GM23338 (cell line): Measurements from ENCODE around the gene ASB8. TPM values are rescaled to one million over a fixed set of nuclear protein-coding genes. Genes with fewer than 3 reads are reported as not detected.

ENCODE experiments used
- ATAC-seq: fragments of 200-7000 bp; cut with Tn5 transposase; 3 replicates; pipeline ENCODE4 v1.9.1; 2020
- DNase-seq: peaks from one replicate; pipeline ENCODE4 v3.0.0-alpha.2; 2015; ENCODE audit warnings: low spot score
- H2AFZ ChIP-seq: fragments of 200-600 bp; sonication (generic); 2 replicates; pipeline ENCODE4 v1.8.0; 2016; ENCODE audit warnings: antibody characterized with exemption, mild to moderate bottlenecking, moderate library complexity
- H3F3A ChIP-seq: fragments of 200-600 bp; sonication (generic); replicated peaks from 2 replicates; pipeline ENCODE4 v1.8.0; 2017; ENCODE audit warnings: antibody characterized with exemption, mixed run types, low read depth
- H3K27ac ChIP-seq: fragments of 200-600 bp; sonication (generic); 2 replicates; pipeline ENCODE4 v1.6.1; 2016; ENCODE audit warnings: low read depth
- H3K27me3 ChIP-seq: fragments of 200-600 bp; sonication (generic); 2 replicates; pipeline ENCODE4 v1.8.0; 2016; ENCODE audit warnings: mild to moderate bottlenecking, mixed run types, moderate library complexity; ENCODE audit not compliant: insufficient read depth
- H3K36me3 ChIP-seq: fragments of 200-600 bp; sonication (generic); 2 replicates; pipeline ENCODE4 v1.8.0; 2016; ENCODE audit warnings: mild to moderate bottlenecking; ENCODE audit not compliant: insufficient read depth
- H3K4me1 ChIP-seq: fragments of 200-600 bp; sonication (generic); 2 replicates; pipeline ENCODE4 v1.8.0; 2016; ENCODE audit warnings: mild to moderate bottlenecking, moderate library complexity; ENCODE audit not compliant: insufficient read depth
- H3K4me2 ChIP-seq: fragments of 200-600 bp; sonication (generic); 2 replicates; pipeline ENCODE4 v1.7.1; 2017; ENCODE audit warnings: mixed run types
- H3K4me3 ChIP-seq: fragments of 200-600 bp; sonication (generic); 2 replicates; pipeline ENCODE4 v1.6.1; 2016; ENCODE audit warnings: mixed run types
- H3K79me2 ChIP-seq: fragments of 200-600 bp; sonication (generic); replicated peaks from 2 replicates; pipeline ENCODE4 v1.8.0; 2017; ENCODE audit warnings: mild to moderate bottlenecking; ENCODE audit not compliant: insufficient read depth
- H3K9me2 ChIP-seq: fragments of 200-600 bp; sonication (generic); 2 replicates; pipeline ENCODE4 v1.8.0; 2017; ENCODE audit not compliant: insufficient read depth
- H4K20me1 ChIP-seq: fragments of 200-600 bp; sonication (generic); replicated peaks from 2 replicates; pipeline ENCODE4 v1.8.0; 2017; ENCODE audit warnings: mild to moderate bottlenecking; ENCODE audit not compliant: insufficient read depth
- H3K27ac Mint-ChIP-seq: 2 replicates; pipeline ENCODE4 v1.8.0; 2020; ENCODE audit warnings: inconsistent platforms, mild to moderate bottlenecking, moderate library complexity, mixed read lengths
- H3K27me3 Mint-ChIP-seq: 3 replicates; pipeline ENCODE4 v1.8.0; 2022; ENCODE audit warnings: low read depth, mild to moderate bottlenecking, moderate library complexity, mixed read lengths, inconsistent platforms; ENCODE audit not compliant: insufficient read depth, poor library complexity
- H3K36me3 Mint-ChIP-seq: 3 replicates; pipeline ENCODE4 v1.8.0; 2021; ENCODE audit warnings: low read depth, mild to moderate bottlenecking, inconsistent platforms, moderate library complexity, mixed read lengths
- H3K4me1 Mint-ChIP-seq: 3 replicates; pipeline ENCODE4 v1.8.0; 2020; ENCODE audit warnings: mild to moderate bottlenecking, inconsistent platforms, mixed read lengths
- H3K4me3 Mint-ChIP-seq: 3 replicates; pipeline ENCODE4 v1.8.0; 2021; ENCODE audit warnings: moderate library complexity, mild to moderate bottlenecking, inconsistent platforms, mixed read lengths
- H3K9me3 Mint-ChIP-seq: 3 replicates; pipeline ENCODE4 v1.8.0; 2020; ENCODE audit warnings: moderate library complexity, mild to moderate bottlenecking, inconsistent platforms, mixed read lengths
- CREB1 ChIP-seq: fragments of 250-450 bp; sonication (Bioruptor Pico); IDR thresholded peaks from 2 replicates; pipeline ENCODE4 v1.5.0; 2020; ENCODE audit warnings: low read depth, mild to moderate bottlenecking, moderate library complexity
- EZH2 ChIP-seq: fragments of 200-600 bp; sonication (generic); IDR thresholded peaks from one replicate; pipeline ENCODE4 v1.8.0; 2017; ENCODE audit warnings: antibody characterized with exemption, mild to moderate bottlenecking, low read depth; ENCODE audit not compliant: unreplicated experiment
- EZH2phosphoT487 ChIP-seq: fragments of 200-600 bp; sonication (generic); IDR thresholded peaks from one replicate; pipeline ENCODE4 v1.8.1; 2018; ENCODE audit warnings: antibody characterized with exemption; ENCODE audit not compliant: unreplicated experiment
- JUNB ChIP-seq: IDR thresholded peaks from one replicate; pipeline ENCODE4 v1.6.1; 2016; ENCODE audit warnings: antibody characterized with exemption; ENCODE audit not compliant: unreplicated experiment
- POLR2AphosphoS5 ChIP-seq: IDR thresholded peaks from 2 replicates; pipeline ENCODE4 v1.6.1; 2016; ENCODE audit warnings: antibody characterized with exemption, low read depth
- STAT1 ChIP-seq: IDR thresholded peaks from one replicate; pipeline ENCODE4 v1.6.1; 2016; ENCODE audit warnings: antibody characterized with exemption; ENCODE audit not compliant: unreplicated experiment
- ZNF114 ChIP-seq: fragments of 250-450 bp; sonication (Bioruptor Pico); IDR thresholded peaks from 2 replicates; pipeline ENCODE4 v1.5.0; 2020; ENCODE audit warnings: mild to moderate bottlenecking, moderate library complexity
- ZNF331 ChIP-seq: fragments of 250-450 bp; sonication (Bioruptor Pico); IDR thresholded peaks from 2 replicates; pipeline ENCODE4 v1.5.0; 2020; ENCODE audit warnings: low read depth, mild to moderate bottlenecking, moderate library complexity
- polyA plus RNA-seq: library from polyadenylated mRNA; unstranded; fragments of >200 nt; fragmentation: Nextera tagmentation; extraction: Ambion mirVana; gene quantifications from 2 replicates; pipeline ENCODE4 v1.2.1, GENCODE V29; 2016
- total RNA-seq: library from RNA; depleted of rRNA; stranded (reverse); fragments of >200 nt; shearing (Covaris generic); gene quantifications from 2 replicates; pipeline ENCODE4 v1.2.3, GENCODE V29; 2014
- TF ChIP-seq, protein P1 (sequence below): IDR thresholded peaks from 2 replicates; pipeline ENCODE4 v1.6.1; 2016; ENCODE audit warnings: antibody characterized with exemption
- TF ChIP-seq, protein P2 (sequence below): IDR thresholded peaks from one replicate; pipeline ENCODE4 v1.6.1; 2018; ENCODE audit warnings: antibody characterized with exemption; ENCODE audit not compliant: unreplicated experiment
- TF ChIP-seq, protein P3 (sequence below): fragments of 250-450 bp; sonication (Bioruptor Pico); IDR thresholded peaks from 2 replicates; pipeline ENCODE4 v1.5.0; 2020; ENCODE audit warnings: mild to moderate bottlenecking, moderate library complexity
- TF ChIP-seq, protein P4 (sequence below), 2 experiments: fragments of 200-600 bp in 1 of 2; sonication (generic) in 1 of 2; conservative IDR thresholded peaks; 2 replicates each; pipeline versions ENCODE4 v1.5.1 to v1.6.1; 2016 to 2017; ENCODE audit warnings: antibody characterized with exemption in 2 of 2, low read depth in 2 of 2, mild to moderate bottlenecking in 2 of 2, moderate library complexity in 1 of 2

The ASB8 gene
- total and polyA plus RNA-seq, 2 experiments from 2014 or later, result 5.4 to 8.4 TPM

DNA sequence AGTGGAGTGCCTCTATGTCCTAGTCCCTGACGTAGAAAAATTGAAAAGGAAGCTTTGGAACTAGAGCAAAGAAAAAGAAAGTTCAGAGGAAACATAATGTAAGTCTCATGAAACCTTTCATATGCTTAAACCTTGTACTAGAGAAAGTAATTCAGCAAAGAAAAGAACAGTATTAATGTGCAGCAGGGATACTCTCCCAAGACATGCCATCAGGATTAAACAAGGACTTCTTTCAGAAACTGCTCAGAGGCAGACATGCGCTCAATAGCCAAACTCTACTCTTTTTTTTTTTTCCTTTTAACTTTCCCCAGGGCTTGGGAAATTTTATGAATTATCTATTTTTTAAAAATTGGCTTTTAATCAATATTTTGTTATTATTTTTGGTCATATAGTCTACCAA, 7.1 kb upstream of the ASB8 start (continued):
- no peak for TF ChIP-seq EZH2
- TF ChIP-seq, protein P1, sequence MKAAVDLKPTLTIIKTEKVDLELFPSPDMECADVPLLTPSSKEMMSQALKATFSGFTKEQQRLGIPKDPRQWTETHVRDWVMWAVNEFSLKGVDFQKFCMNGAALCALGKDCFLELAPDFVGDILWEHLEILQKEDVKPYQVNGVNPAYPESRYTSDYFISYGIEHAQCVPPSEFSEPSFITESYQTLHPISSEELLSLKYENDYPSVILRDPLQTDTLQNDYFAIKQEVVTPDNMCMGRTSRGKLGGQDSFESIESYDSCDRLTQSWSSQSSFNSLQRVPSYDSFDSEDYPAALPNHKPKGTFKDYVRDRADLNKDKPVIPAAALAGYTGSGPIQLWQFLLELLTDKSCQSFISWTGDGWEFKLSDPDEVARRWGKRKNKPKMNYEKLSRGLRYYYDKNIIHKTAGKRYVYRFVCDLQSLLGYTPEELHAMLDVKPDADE, result no peak
- TF ChIP-seq POLR2AphosphoS5, result no peak
- TF ChIP-seq, protein P2, sequence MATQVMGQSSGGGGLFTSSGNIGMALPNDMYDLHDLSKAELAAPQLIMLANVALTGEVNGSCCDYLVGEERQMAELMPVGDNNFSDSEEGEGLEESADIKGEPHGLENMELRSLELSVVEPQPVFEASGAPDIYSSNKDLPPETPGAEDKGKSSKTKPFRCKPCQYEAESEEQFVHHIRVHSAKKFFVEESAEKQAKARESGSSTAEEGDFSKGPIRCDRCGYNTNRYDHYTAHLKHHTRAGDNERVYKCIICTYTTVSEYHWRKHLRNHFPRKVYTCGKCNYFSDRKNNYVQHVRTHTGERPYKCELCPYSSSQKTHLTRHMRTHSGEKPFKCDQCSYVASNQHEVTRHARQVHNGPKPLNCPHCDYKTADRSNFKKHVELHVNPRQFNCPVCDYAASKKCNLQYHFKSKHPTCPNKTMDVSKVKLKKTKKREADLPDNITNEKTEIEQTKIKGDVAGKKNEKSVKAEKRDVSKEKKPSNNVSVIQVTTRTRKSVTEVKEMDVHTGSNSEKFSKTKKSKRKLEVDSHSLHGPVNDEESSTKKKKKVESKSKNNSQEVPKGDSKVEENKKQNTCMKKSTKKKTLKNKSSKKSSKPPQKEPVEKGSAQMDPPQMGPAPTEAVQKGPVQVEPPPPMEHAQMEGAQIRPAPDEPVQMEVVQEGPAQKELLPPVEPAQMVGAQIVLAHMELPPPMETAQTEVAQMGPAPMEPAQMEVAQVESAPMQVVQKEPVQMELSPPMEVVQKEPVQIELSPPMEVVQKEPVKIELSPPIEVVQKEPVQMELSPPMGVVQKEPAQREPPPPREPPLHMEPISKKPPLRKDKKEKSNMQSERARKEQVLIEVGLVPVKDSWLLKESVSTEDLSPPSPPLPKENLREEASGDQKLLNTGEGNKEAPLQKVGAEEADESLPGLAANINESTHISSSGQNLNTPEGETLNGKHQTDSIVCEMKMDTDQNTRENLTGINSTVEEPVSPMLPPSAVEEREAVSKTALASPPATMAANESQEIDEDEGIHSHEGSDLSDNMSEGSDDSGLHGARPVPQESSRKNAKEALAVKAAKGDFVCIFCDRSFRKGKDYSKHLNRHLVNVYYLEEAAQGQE, result no peak
- TF ChIP-seq JUNB, result no peak

DNA sequence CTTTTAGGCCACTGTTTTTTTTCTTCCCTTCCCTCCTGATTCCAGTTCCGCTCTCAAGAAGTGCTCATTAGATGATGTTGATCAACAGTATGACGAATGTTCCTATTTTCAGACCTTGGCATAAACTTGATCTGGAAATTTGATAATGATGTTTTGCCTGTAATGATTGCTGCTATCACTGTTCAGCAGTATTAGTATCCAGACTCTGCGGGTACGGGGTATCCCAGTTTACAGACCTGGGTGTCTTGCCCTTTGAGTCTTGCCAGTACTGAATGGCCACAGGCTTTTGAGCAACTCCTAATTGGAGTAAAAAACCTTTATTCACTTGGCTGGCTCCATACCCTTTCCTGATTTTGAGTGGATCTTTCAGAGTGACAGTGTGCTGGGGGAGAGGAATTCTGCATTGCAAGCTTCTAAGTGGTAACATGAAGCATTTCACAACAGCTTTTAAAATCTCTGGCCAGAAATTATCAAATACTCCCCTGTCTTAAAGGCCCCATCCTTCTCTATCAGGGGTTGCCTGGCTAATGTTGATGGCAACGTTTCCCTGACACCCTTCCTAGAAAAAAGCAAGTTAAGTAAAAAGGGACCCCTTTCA, 5.9 kb upstream of the ASB8 start:
- no peak for ATAC-seq
- peaks cover under 1% of the 10 kb centered on the region; the same call in 1 of the 3 replicates for H3K4me1 Mint-ChIP-seq
- no peaks in the 10 kb centered on the region for H3K36me3 ChIP-seq
- TF ChIP-seq, protein P3, sequence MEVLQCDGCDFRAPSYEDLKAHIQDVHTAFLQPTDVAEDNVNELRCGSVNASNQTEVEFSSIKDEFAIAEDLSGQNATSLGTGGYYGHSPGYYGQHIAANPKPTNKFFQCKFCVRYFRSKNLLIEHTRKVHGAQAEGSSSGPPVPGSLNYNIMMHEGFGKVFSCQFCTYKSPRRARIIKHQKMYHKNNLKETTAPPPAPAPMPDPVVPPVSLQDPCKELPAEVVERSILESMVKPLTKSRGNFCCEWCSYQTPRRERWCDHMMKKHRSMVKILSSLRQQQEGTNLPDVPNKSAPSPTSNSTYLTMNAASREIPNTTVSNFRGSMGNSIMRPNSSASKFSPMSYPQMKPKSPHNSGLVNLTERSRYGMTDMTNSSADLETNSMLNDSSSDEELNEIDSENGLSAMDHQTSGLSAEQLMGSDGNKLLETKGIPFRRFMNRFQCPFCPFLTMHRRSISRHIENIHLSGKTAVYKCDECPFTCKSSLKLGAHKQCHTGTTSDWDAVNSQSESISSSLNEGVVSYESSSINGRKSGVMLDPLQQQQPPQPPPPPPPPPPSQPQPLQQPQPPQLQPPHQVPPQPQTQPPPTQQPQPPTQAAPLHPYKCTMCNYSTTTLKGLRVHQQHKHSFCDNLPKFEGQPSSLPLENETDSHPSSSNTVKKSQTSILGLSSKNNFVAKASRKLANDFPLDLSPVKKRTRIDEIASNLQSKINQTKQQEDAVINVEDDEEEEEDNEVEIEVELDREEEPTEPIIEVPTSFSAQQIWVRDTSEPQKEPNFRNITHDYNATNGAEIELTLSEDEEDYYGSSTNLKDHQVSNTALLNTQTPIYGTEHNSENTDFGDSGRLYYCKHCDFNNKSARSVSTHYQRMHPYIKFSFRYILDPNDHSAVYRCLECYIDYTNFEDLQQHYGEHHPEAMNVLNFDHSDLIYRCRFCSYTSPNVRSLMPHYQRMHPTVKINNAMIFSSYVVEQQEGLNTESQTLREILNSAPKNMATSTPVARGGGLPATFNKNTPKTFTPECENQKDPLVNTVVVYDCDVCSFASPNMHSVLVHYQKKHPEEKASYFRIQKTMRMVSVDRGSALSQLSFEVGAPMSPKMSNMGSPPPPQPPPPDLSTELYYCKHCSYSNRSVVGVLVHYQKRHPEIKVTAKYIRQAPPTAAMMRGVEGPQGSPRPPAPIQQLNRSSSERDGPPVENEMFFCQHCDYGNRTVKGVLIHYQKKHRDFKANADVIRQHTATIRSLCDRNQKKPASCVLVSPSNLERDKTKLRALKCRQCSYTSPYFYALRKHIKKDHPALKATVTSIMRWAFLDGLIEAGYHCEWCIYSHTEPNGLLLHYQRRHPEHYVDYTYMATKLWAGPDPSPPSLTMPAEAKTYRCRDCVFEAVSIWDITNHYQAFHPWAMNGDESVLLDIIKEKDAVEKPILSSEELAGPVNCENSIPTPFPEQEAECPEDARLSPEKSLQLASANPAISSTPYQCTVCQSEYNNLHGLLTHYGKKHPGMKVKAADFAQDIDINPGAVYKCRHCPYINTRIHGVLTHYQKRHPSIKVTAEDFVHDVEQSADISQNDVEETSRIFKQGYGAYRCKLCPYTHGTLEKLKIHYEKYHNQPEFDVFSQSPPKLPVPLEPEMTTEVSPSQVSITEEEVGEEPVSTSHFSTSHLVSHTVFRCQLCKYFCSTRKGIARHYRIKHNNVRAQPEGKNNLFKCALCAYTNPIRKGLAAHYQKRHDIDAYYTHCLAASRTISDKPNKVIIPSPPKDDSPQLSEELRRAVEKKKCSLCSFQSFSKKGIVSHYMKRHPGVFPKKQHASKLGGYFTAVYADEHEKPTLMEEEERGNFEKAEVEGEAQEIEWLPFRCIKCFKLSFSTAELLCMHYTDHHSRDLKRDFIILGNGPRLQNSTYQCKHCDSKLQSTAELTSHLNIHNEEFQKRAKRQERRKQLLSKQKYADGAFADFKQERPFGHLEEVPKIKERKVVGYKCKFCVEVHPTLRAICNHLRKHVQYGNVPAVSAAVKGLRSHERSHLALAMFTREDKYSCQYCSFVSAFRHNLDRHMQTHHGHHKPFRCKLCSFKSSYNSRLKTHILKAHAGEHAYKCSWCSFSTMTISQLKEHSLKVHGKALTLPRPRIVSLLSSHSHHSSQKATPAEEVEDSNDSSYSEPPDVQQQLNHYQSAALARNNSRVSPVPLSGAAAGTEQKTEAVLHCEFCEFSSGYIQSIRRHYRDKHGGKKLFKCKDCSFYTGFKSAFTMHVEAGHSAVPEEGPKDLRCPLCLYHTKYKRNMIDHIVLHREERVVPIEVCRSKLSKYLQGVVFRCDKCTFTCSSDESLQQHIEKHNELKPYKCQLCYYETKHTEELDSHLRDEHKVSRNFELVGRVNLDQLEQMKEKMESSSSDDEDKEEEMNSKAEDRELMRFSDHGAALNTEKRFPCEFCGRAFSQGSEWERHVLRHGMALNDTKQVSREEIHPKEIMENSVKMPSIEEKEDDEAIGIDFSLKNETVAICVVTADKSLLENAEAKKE (CRISPR knock-in tag), result no peak
- no peak for TF ChIP-seq EZH2
- no peak for TF ChIP-seq CREB1 (CRISPR knock-in tag)
- no peak for TF ChIP-seq EZH2phosphoT487
- TF ChIP-seq, protein P4, sequence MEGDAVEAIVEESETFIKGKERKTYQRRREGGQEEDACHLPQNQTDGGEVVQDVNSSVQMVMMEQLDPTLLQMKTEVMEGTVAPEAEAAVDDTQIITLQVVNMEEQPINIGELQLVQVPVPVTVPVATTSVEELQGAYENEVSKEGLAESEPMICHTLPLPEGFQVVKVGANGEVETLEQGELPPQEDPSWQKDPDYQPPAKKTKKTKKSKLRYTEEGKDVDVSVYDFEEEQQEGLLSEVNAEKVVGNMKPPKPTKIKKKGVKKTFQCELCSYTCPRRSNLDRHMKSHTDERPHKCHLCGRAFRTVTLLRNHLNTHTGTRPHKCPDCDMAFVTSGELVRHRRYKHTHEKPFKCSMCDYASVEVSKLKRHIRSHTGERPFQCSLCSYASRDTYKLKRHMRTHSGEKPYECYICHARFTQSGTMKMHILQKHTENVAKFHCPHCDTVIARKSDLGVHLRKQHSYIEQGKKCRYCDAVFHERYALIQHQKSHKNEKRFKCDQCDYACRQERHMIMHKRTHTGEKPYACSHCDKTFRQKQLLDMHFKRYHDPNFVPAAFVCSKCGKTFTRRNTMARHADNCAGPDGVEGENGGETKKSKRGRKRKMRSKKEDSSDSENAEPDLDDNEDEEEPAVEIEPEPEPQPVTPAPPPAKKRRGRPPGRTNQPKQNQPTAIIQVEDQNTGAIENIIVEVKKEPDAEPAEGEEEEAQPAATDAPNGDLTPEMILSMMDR (conservative IDR thresholded peaks at IDR 0.05; ENCODE audit: low read depth in 2 of 2), result no peak
- TF ChIP-seq POLR2AphosphoS5, result no peak
- TF ChIP-seq ZNF114 (CRISPR knock-in tag), result no peak
- no peak for TF ChIP-seq JUNB
- TF ChIP-seq ZNF331 (CRISPR knock-in tag), result no peak
- TF ChIP-seq STAT1, result no peak

More for the DNA sequence above, 5.9 kb upstream of the ASB8 start:
- H3K27me3 Mint-ChIP-seq, result peaks cover 2% of the 10 kb centered on the region
- no peaks in the 10 kb centered on the region for H3K27me3 ChIP-seq
- H2AFZ ChIP-seq, result no peak overlapping the region; the same call in 1 of the 2 replicates
- H3K4me1 ChIP-seq, result no peaks in the 10 kb centered on the region
- H3K79me2 ChIP-seq, result no peaks in the 10 kb centered on the region
- H3K27ac ChIP-seq, result no peak overlapping the region
- H3K9me3 Mint-ChIP-seq, result no peaks in the 10 kb centered on the region
- no peaks in the 10 kb centered on the region for H4K20me1 ChIP-seq
- H3K9me2 ChIP-seq, result no peaks in the 10 kb centered on the region
- no peak overlapping the region for H3K27ac Mint-ChIP-seq
- no peaks in the 10 kb centered on the region for H3K36me3 Mint-ChIP-seq
- no peaks in the 10 kb centered on the region for H3F3A ChIP-seq
- DNase-seq, result no peak
- no peak overlapping the region for H3K4me3 Mint-ChIP-seq
- no peak overlapping the region for H3K4me2 ChIP-seq
- no peak overlapping the region for H3K4me3 ChIP-seq
